ENCODE data around the gene AFAP1. TPM values are rescaled to one million over a fixed set of nuclear protein-coding genes. Genes with fewer than 3 reads are reported as not detected.

The AFAP1 gene
- total RNA-seq, 1 donor from 2014 or later: 0.24 TPM

- no peak for TF ChIP-seq CTCF (IDR thresholded peaks at IDR 0.05)
- Mint-ChIP-seq H3K4me3 (no peak overlapping the region), H3K4me1 (no peaks in the 10 kb centered on the region), H3K27me3 (peaks cover 21% of the 10 kb centered on the region), H3K27ac (no peak overlapping the region), H3K36me3 (ENCODE audit: low read depth) (no peaks in the 10 kb centered on the region), H3K9me3 (no peaks in the 10 kb centered on the region)
- intact Hi-C loops (cut with micrococcal nuclease): no loop called here
- POLR2A ChIA-PET: no interaction called here
- DNase-seq (no peak), ATAC-seq (ENCODE audit: low read depth) (no peak)
- CTCF ChIA-PET: interaction anchor here (0.8 kb wide), 1 partner anchor 12 kb away, joined by 6 read pairs; no protein-coding TSS in a partner anchor
Measured at GRCh38 chr4:7807351-7807921, 132.2 kb downstream of the AFAP1 start.

- intact Hi-C loops (cut with micrococcal nuclease): no loop called here
- TF ChIP-seq CTCF (IDR thresholded peaks at IDR 0.05): no peak
- ChIA-PET CTCF (interaction anchor here (0.8 to 1.1 kb wide), 2 partner anchors 11 to 385 kb away, joined by 4 to 6 read pairs; no protein-coding TSS in a partner anchor), POLR2A (no interaction called here)
- H3K4me1 Mint-ChIP-seq: no peaks in the 10 kb centered on the region
- H3K27me3 Mint-ChIP-seq: peaks cover 21% of the 10 kb centered on the region
- no peak overlapping the region for H3K4me3 Mint-ChIP-seq
- DNase-seq (no peak), ATAC-seq (ENCODE audit: low read depth) (no peak)
- H3K36me3 Mint-ChIP-seq (ENCODE audit: low read depth): no peaks in the 10 kb centered on the region
- H3K9me3 Mint-ChIP-seq: no peaks in the 10 kb centered on the region
- H3K27ac Mint-ChIP-seq: no peak overlapping the region
Measured at GRCh38 chr4:7806338-7807090, 133.1 kb downstream of the AFAP1 start.

- Mint-ChIP-seq H3K36me3 (ENCODE audit: low read depth) (no peaks in the 10 kb centered on the region), H3K9me3 (no peaks in the 10 kb centered on the region), H3K27me3 (peaks cover 21% of the 10 kb centered on the region), H3K4me1 (no peaks in the 10 kb centered on the region), H3K4me3 (no peak overlapping the region), H3K27ac (no peak overlapping the region)
- no peak for TF ChIP-seq CTCF (IDR thresholded peaks at IDR 0.05)
- ChIA-PET CTCF (interaction anchor here (0.6 to 1.8 kb wide), 3 partner anchors 11 to 386 kb away, joined by 3 to 9 read pairs (median 4); no protein-coding TSS in a partner anchor), POLR2A (no interaction called here)
- ATAC-seq (ENCODE audit: low read depth) (no peak), DNase-seq (no peak)
- intact Hi-C loops (cut with micrococcal nuclease): loop anchor here (2.0 kb wide), 1 partner anchor 597 kb away; no protein-coding TSS in a partner anchor
Measured at GRCh38 chr4:7805533-7806337, 133.9 kb downstream of the AFAP1 start.

- no peak overlapping the region for H3K4me3 Mint-ChIP-seq
- POLR2A ChIA-PET: interaction anchor here (0.7 kb wide), 1 partner anchor 1116 kb away, joined by 5 read pairs; no protein-coding TSS in a partner anchor
- no peak for TF ChIP-seq CTCF (IDR thresholded peaks at IDR 0.05)
- ATAC-seq (ENCODE audit: low read depth): no peak
- no peaks in the 10 kb centered on the region for H3K4me1 Mint-ChIP-seq
- CTCF ChIA-PET: interaction anchor here (0.6 to 3.6 kb wide), 10 partner anchors 10 to 1113 kb away, joined by 3 to 29 read pairs (median 4); partner anchors contain the start of gene SH3TC1
- no peaks in the 10 kb centered on the region for H3K36me3 Mint-ChIP-seq (ENCODE audit: low read depth)
- H3K27ac Mint-ChIP-seq: no peak overlapping the region
- no peaks in the 10 kb centered on the region for H3K9me3 Mint-ChIP-seq
- intact Hi-C loops (cut with micrococcal nuclease): loop anchor here (2.0 to 5.0 kb wide), 3 partner anchors 372 to 598 kb away; no protein-coding TSS in a partner anchor
- no peak for DNase-seq
- peaks cover 24% of the 10 kb centered on the region for H3K27me3 Mint-ChIP-seq
Measured at GRCh38 chr4:7804756-7805385, 134.8 kb downstream of the AFAP1 start.
